Stomach (tissue), 9 donors: Measurements from ENCODE around the gene POLR3GL. TPM values are rescaled to one million over a fixed set of nuclear protein-coding genes. Genes with fewer than 3 reads are reported as not detected.
A peak's percentile ranks its signal among the peaks of the same experiment; 100 is the strongest.
"Not testable (repeated sequence)": the region's sequence is repeated elsewhere in the genome, so short reads cannot be mapped to it uniquely, and the experiment has no call there.

Experiments
- DNase-seq, 2 donors: peaks; one replicate each; pipeline versions ENCODE4 v3.0.0 to v3.0.0-alpha.2; 2013 to 2019
- H3K27ac ChIP-seq, 5 donors: fragments of 200-600 bp in 4 of 5; sonication (generic) in 4 of 5; one replicate each; pipeline ENCODE4 v1.5.1; 2013 to 2019; ENCODE audit warnings: mild to moderate bottlenecking in 1 of 5, moderate library complexity in 1 of 5
- H3K27me3 ChIP-seq, 3 donors: fragments of 200-600 bp; sonication (generic); one replicate each; pipeline ENCODE4 v1.5.1; 2017 to 2019; ENCODE audit warnings: mixed run types in 1 of 3
- H3K36me3 ChIP-seq, 4 donors: fragments of 200-600 bp; sonication (generic); 1 replicate in 3 of 4; 2 replicates in 1 of 4; pipeline ENCODE4 v1.5.1; 2016 to 2019
- H3K4me1 ChIP-seq, 4 donors: fragments of 200-600 bp; sonication (generic); one replicate each; pipeline ENCODE4 v1.5.1; 2016 to 2019
- H3K4me3 ChIP-seq, 4 donors: fragments of 200-600 bp; sonication (generic) in 3 of 4; one replicate each; pipeline ENCODE4 v1.5.1; 2016 to 2019; ENCODE audit warnings: mild to moderate bottlenecking in 1 of 4
- H3K9me3 ChIP-seq, 4 donors: fragments of 200-600 bp; sonication (generic); one replicate each; pipeline ENCODE4 v1.5.1; 2016 to 2019
- EP300 ChIP-seq: sonication (generic); formaldehyde crosslinking; IDR thresholded peaks from one replicate; pipeline ENCODE4 v1.6.1; 2017; ENCODE audit warnings: antibody characterized with exemption
- POLR2A ChIP-seq, 4 donors: fragments of 450-650 bp; IDR thresholded peaks; one replicate each; pipeline ENCODE4 v1.6.1; 2016; ENCODE audit warnings: antibody characterized with exemption in 4 of 4, control low read depth in 2 of 4, mild to moderate bottlenecking in 1 of 4, moderate library complexity in 1 of 4
- POLR2AphosphoS5 ChIP-seq, 3 donors: sonication (generic); formaldehyde crosslinking; IDR thresholded peaks; one replicate each; pipeline ENCODE4 v1.6.1; 2016; ENCODE audit warnings: antibody characterized with exemption in 3 of 3
- WGBS, 5 donors: extraction: QIAGEN DNeasy Blood & Tissue Kit in 3 of 5; methylation state at CpG; one replicate each; pipeline versions ENCODE4 v1.1.5 to v1.1.7; 2013 to 2018; 5-methylcytosine and 5-hydroxymethylcytosine counted together
- intact Hi-C: fragments of 100-400 bp; cut with DNase I; formaldehyde crosslinking; loops from one replicate; pipeline ENCODE4 v1.15.1; 2023; ENCODE audit warnings: low total_unique reads
- polyA plus RNA-seq, 3 donors: library from polyadenylated mRNA; stranded (reverse); fragments of 200-250 nt; gene quantifications; one replicate each; pipeline ENCODE4 v1.2.3, GENCODE V29; 2013
- total RNA-seq, 5 donors: library from RNA; depleted of rRNA; stranded (reverse); fragments of >200 nt; gene quantifications; one replicate each; pipeline versions ENCODE4 v1.1.0 to v1.2.3, GENCODE V29; 2014 to 2016
- TF ChIP-seq, protein P1 (sequence below), 7 experiments: fragments of 450-650 bp in 4 of 7; fragments of 200-600 bp in 3 of 7; sonication (generic) in 3 of 7; IDR thresholded peaks; one replicate each; pipeline ENCODE4 v1.5.1; 2016 to 2019; ENCODE audit warnings: antibody characterized with exemption in 7 of 7, control low read depth in 2 of 7, mild to moderate bottlenecking in 1 of 7
- donor health status: healthy with polysubstance abuse.
- donor health status: Bipolar disorder and iron deficiency.
- donor health status: healthy.

Gene POLR3GL
- total and polyA plus RNA-seq, 8 donors: 5.8 to 165 (median 26.9) TPM

GRCh38 chr1:145926686-145927062, 37.8 kb upstream of the POLR3GL start:
- no peaks in the 10 kb centered on the region for H3K9me3 ChIP-seq
- peak overlapping the region; percentile 59 to 75 (median 68) for H3K4me3 ChIP-seq
- no peak for TF ChIP-seq POLR2AphosphoS5 (IDR thresholded peaks at IDR 0.05)
- TF ChIP-seq, protein P1, sequence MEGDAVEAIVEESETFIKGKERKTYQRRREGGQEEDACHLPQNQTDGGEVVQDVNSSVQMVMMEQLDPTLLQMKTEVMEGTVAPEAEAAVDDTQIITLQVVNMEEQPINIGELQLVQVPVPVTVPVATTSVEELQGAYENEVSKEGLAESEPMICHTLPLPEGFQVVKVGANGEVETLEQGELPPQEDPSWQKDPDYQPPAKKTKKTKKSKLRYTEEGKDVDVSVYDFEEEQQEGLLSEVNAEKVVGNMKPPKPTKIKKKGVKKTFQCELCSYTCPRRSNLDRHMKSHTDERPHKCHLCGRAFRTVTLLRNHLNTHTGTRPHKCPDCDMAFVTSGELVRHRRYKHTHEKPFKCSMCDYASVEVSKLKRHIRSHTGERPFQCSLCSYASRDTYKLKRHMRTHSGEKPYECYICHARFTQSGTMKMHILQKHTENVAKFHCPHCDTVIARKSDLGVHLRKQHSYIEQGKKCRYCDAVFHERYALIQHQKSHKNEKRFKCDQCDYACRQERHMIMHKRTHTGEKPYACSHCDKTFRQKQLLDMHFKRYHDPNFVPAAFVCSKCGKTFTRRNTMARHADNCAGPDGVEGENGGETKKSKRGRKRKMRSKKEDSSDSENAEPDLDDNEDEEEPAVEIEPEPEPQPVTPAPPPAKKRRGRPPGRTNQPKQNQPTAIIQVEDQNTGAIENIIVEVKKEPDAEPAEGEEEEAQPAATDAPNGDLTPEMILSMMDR (IDR thresholded peaks at IDR 0.05): no peak
- TF ChIP-seq POLR2A (IDR thresholded peaks at IDR 0.05): no peak
- TF ChIP-seq EP300: no peak
- intact Hi-C loops: no loop called here
- peaks cover 11 to 45% (median 23%) of the 10 kb centered on the region in 4 donors for H3K4me1 ChIP-seq
- H3K27me3 ChIP-seq: no peaks in the 10 kb centered on the region
- 2 to 9% (median 4%) methylated on average over 19 of the region's 19 CpGs for WGBS, 5 donors
- peaks cover 5 to 34% (median 28%) of the 10 kb centered on the region in 4 donors for H3K36me3 ChIP-seq
- no peak for DNase-seq
- peak overlapping the region; percentile 94 to 98 (median 96) for H3K27ac ChIP-seq

DNA sequence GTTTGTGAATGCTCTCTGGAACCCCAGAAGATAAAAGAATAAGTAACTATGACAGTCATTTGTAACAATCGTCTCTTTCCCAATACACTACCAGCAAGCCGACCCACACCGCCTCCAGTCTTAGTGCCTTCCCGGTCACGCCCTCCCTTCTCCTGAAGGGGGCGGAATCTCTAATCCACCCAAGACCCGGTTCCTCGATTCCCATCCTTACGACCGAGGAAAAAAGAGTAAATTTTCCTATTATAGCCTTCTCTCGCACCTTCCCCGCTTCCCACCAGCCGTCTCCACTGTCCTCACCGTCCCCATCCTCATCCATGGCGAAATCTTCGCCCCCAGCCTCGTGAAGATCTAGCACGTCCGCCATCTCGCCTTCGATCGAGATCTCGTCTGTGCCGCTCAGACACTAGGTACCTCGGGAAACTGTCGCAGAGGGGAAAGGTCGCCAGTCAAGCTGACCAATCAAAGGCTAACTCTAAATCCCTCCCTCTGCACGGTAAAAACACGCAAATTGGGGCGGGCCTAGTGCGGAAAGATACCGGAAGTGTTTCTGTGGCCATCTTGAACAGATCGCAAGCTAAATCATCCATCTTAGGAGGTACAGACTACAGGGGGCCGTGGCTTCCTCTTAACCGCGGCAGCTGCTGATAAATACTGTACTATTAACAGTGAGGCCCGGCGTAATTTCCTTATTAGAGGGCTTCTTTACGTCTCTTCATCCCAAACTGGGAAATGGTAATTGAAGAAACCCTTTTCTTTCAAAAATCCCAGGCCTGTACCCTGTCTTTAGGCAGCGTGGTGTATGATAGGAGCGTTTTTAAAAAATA, 37.2 kb upstream of the POLR3GL start, which contains the start of gene RBM8A:
Gene RBM8A (minus strand): TSS at position 422 of the 824 bp plus-strand sequence. CDS start 58 bp downstream, at position 364.
- Histone ChIP-seq H3K4me1 (peaks cover 11 to 45% (median 25%) of the 10 kb centered on the region in 4 donors), H3K4me3 (peak within 1 kb of the TSS; percentile 59 to 75 (median 68)), H3K27me3 (no peaks in the 10 kb centered on the region), H3K36me3 (peaks cover 5 to 34% (median 27%) of the 10 kb centered on the region in 4 donors), H3K9me3 (no peaks in the 10 kb centered on the region), H3K27ac (peak within 1 kb of the TSS; percentile 94 to 98 (median 96))
- peak; percentile 98 to 100 (median 99) for TF ChIP-seq POLR2AphosphoS5 (IDR thresholded peaks at IDR 0.05)
- TF ChIP-seq, protein P1 (IDR thresholded peaks at IDR 0.05): peak in 5 of 7 experiments; percentile 45 to 86 (median 57)
- peak in 2 of 4 donors; percentile 96 to 98 for TF ChIP-seq POLR2A (IDR thresholded peaks at IDR 0.05)
- no peak for TF ChIP-seq EP300
- WGBS, 5 donors: 0 to 1% (median 0%) methylated on average over 41 of the region's 41 CpGs
- DNase-seq: peak; percentile 94 to 99
- intact Hi-C loops: no loop called here

- Histone ChIP-seq H3K9me3 (no peaks in the 10 kb centered on the region), H3K4me3 (peak overlapping the region; percentile 59 to 75 (median 68)), H3K36me3 (peaks cover 5 to 29% (median 26%) of the 10 kb centered on the region in 4 donors), H3K27me3 (no peaks in the 10 kb centered on the region), H3K27ac (peak overlapping the region; percentile 83 to 98 (median 96)), H3K4me1 (peaks cover 11 to 45% (median 27%) of the 10 kb centered on the region in 4 donors)
- TF ChIP-seq, protein P1 (IDR thresholded peaks at IDR 0.05): no peak
- no peak for TF ChIP-seq POLR2AphosphoS5 (IDR thresholded peaks at IDR 0.05)
- 51 to 60% (median 59%) methylated on average over 20 of the region's 20 CpGs for WGBS, 5 donors
- intact Hi-C loops: no loop called here
- peak in 1 of 2 donors; percentile 21 for DNase-seq
These were observed 36.4 kb upstream of the POLR3GL start for GRCh38 chr1:145927916-145928643.

DNA sequence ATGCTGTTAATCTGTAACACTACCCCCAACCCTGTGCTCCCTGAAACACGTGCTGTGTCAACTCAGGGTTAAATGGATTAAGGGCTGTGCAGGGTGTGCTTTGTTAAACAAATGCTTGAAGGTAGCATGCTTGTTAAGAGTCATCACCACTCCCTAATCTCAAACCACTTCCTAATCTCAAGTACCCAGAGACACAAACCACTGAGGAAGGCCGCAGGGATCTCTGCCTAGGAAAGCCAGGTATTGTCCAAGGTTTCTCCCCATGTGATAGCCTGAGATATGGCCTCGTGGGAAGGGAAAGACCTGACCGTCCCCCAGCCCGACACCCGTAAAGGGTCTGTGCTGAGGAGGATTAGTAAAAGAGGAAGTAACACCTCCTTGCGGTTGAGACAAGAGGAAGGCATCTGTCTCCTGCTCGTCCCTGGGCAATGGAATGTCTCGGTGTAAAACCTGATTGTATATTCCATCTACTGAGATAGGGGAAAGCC, 31.9 kb upstream of the POLR3GL start:
- peak in 2 of 3 donors; percentile 16 to 41 for TF ChIP-seq POLR2AphosphoS5 (IDR thresholded peaks at IDR 0.05)
- intact Hi-C loops, H3K27me3 ChIP-seq, H3K9me3 ChIP-seq: not testable (repeated sequence)
- peak in 1 of 2 donors; percentile 30 for DNase-seq
- Histone ChIP-seq H3K4me1 (peaks cover 0 to 40% (median 15%) of the 10 kb centered on the region in 4 donors), H3K4me3 (peak overlapping the region in 1 of 4 donors; percentile 16), H3K27ac (peak overlapping the region; percentile 18 to 59 (median 36)), H3K36me3 (peaks cover 0 to 48% (median 40%) of the 10 kb centered on the region in 4 donors)
- WGBS, 5 donors: 17 to 42% (median 28%) methylated on average over 6 to 9 of the region's 9 CpGs
